ENCODE results near the gene CBARP. TPM values are rescaled to one million over a fixed set of nuclear protein-coding genes. Genes with fewer than 3 reads are reported as not detected.

Gene CBARP
- total RNA-seq, 2 donors from 2014 or later = 21.5 to 28.5 TPM

DNA sequence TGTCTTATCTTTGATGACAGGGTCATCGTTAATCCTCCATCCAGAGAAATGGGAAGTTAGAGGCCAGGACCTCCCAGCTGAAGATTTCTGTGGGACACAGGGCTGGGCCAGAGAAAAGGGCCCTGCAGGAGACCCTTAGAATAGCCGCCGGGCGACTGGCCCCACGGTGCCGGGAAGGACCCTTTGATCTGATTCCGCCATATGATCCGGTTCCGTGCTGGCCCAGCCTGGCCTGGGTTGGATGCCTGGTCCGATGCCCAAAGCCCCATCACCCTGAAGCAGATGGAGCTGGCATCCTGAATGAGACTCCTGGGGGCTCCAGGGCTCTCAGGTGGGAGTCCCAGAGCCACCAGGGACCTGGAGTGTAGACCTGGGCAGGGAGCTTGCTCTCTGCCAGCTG lies 38.3 kb downstream of the CBARP start:
- Mint-ChIP-seq H3K4me3 (no peak overlapping the region), H3K9me3 (no peaks in the 10 kb centered on the region), H3K4me1 (no peaks in the 10 kb centered on the region), H3K27ac (no peak overlapping the region), H3K36me3 (ENCODE audit: low read depth) (no peaks in the 10 kb centered on the region), H3K27me3 (ENCODE audit: insufficient read depth) (no peaks in the 10 kb centered on the region)
- TF ChIP-seq CTCF (conservative IDR thresholded peaks at IDR 0.05) = no peak
- no peaks in the 10 kb centered on the region for H3K27me3 ChIP-seq (ENCODE audit: control insufficient read depth, insufficient read depth, low read length, poor library complexity, severe bottlenecking)
- no peaks in the 10 kb centered on the region for H3K4me1 ChIP-seq (ENCODE audit: control insufficient read depth, insufficient read depth, low read length)
- H3K4me3 ChIP-seq (ENCODE audit: low read length) = no peak overlapping the region
- no peak for DNase-seq
- WGBS, 2 experiments (ENCODE audit: insufficient coverage in 1 of 2, insufficient read length in 1 of 2) = 89% methylated on average over 8 to 10 of the region's 10 CpGs
- H3K36me3 ChIP-seq (ENCODE audit: control insufficient read depth, insufficient read depth, low read length) = no peaks in the 10 kb centered on the region
- H3K9me3 ChIP-seq (ENCODE audit: control insufficient read depth, low read length) = no peaks in the 10 kb centered on the region
- no peak overlapping the region for H3K27ac ChIP-seq (ENCODE audit: low read depth, low read length)
- no peak overlapping the region for H3K9ac ChIP-seq (ENCODE audit: extremely low read depth, low read length, poor library complexity, severe bottlenecking)

- Histone ChIP-seq H3K9ac (ENCODE audit: extremely low read depth, low read length, poor library complexity, severe bottlenecking) (no peak overlapping the region), H3K4me1 (ENCODE audit: control insufficient read depth, insufficient read depth, low read length) (no peaks in the 10 kb centered on the region), H3K27ac (ENCODE audit: low read depth, low read length) (no peak overlapping the region), H3K27me3 (ENCODE audit: control insufficient read depth, insufficient read depth, low read length, poor library complexity, severe bottlenecking) (no peaks in the 10 kb centered on the region), H3K4me3 (ENCODE audit: low read length) (no peak overlapping the region), H3K9me3 (ENCODE audit: control insufficient read depth, low read length) (no peaks in the 10 kb centered on the region), H3K36me3 (ENCODE audit: control insufficient read depth, insufficient read depth, low read length) (no peaks in the 10 kb centered on the region)
- H3K36me3 Mint-ChIP-seq (ENCODE audit: low read depth) = no peaks in the 10 kb centered on the region
- peak overlapping the region; percentile 83 for H3K27ac Mint-ChIP-seq
- DNase-seq = peak; percentile 79
- 80 to 85% methylated on average over 6 to 9 of the region's 9 CpGs for WGBS, 2 experiments (ENCODE audit: insufficient coverage in 1 of 2, insufficient read length in 1 of 2)
- no peaks in the 10 kb centered on the region for H3K9me3 Mint-ChIP-seq
- H3K27me3 Mint-ChIP-seq (ENCODE audit: insufficient read depth) = no peaks in the 10 kb centered on the region
- TF ChIP-seq CTCF (conservative IDR thresholded peaks at IDR 0.05) = no peak
- peaks cover 4% of the 10 kb centered on the region for H3K4me1 Mint-ChIP-seq
- no peak overlapping the region for H3K4me3 Mint-ChIP-seq
Observed at GRCh38 chr19:1189419-1189818, 48.4 kb downstream of the CBARP start.

GRCh38 chr19:1183543-1184172 lies 54.1 kb downstream of the CBARP start:
- Mint-ChIP-seq H3K27ac (no peak overlapping the region), H3K36me3 (ENCODE audit: low read depth) (no peaks in the 10 kb centered on the region), H3K4me3 (no peak overlapping the region), H3K27me3 (ENCODE audit: insufficient read depth) (no peaks in the 10 kb centered on the region), H3K9me3 (no peaks in the 10 kb centered on the region), H3K4me1 (peaks cover 3% of the 10 kb centered on the region)
- no peak overlapping the region for H3K27ac ChIP-seq (ENCODE audit: low read depth, low read length)
- H3K9me3 ChIP-seq (ENCODE audit: control insufficient read depth, low read length) = no peaks in the 10 kb centered on the region
- no peaks in the 10 kb centered on the region for H3K27me3 ChIP-seq (ENCODE audit: control insufficient read depth, insufficient read depth, low read length, poor library complexity, severe bottlenecking)
- no peaks in the 10 kb centered on the region for H3K36me3 ChIP-seq (ENCODE audit: control insufficient read depth, insufficient read depth, low read length)
- WGBS, 2 experiments (ENCODE audit: insufficient coverage in 1 of 2, insufficient read length in 1 of 2) = 88 to 92% methylated on average over 14 to 19 of the region's 19 CpGs
- H3K9ac ChIP-seq (ENCODE audit: extremely low read depth, low read length, poor library complexity, severe bottlenecking) = no peak overlapping the region
- H3K4me1 ChIP-seq (ENCODE audit: control insufficient read depth, insufficient read depth, low read length) = no peaks in the 10 kb centered on the region
- no peak overlapping the region for H3K4me3 ChIP-seq (ENCODE audit: low read length)
- no peak for TF ChIP-seq CTCF (conservative IDR thresholded peaks at IDR 0.05)
- peak; percentile 73 for DNase-seq

Data from endodermal cell (in vitro differentiated cells).